HCT116 (cell line): ENCODE results near the gene TGFBR3L. TPM values are rescaled to one million over a fixed set of nuclear protein-coding genes. Genes with fewer than 3 reads are reported as not detected.

Experiments
- ATAC-seq: fragments of 200-7000 bp; cut with Tn5 transposase; 2 replicates; pipeline ENCODE4 v1.9.1; 2020; ENCODE audit warnings: mild to moderate bottlenecking, moderate library complexity
- BruUV-seq: library from RNA; stranded (reverse); fragments of 400-500 nt; replicated peaks from 2 replicates; lab custom pipeline; 2021; lab: Mats Ljungman, UMichigan
- CTCF ChIA-PET: fragments of 300-600 bp; sonication (Branson Sonifier 250); formaldehyde crosslinking; loops from one replicate; lab custom pipeline; 2021; ENCODE audit warnings: antibody characterized with exemption; lab: Charles Lee
- POLR2A ChIA-PET: fragments of 300-600, 350-600 bp; sonication (Branson Sonifier 250); formaldehyde crosslinking; loops from one replicate; lab custom pipeline; 2021; ENCODE audit warnings: antibody characterized with exemption; lab: Charles Lee
- RAD21 ChIA-PET, 2 experiments: fragments of 300-600 bp; sonication (Branson Sonifier 250); formaldehyde crosslinking; loops; one replicate each; lab custom pipeline; 2023; ENCODE audit warnings: low total read pairs in 2 of 2; ENCODE audit not compliant: uncharacterized antibody in 2 of 2, unreplicated experiment in 2 of 2, low non-redundant PET in 1 of 2; lab: Charles Lee
- DNase-seq: peaks from one replicate; pipeline ENCODE4 v3.0.0-alpha.2; 2010; ENCODE audit warnings: low read depth, low spot score
- H2AFZ ChIP-seq: fragments of 200-600 bp; shearing (Covaris generic), sonication (generic); 2 replicates; pipeline ENCODE4 v1.6.1; 2017; ENCODE audit warnings: low read depth, mixed run types, mixed read lengths, antibody characterized with exemption, low read length; ENCODE audit not compliant: poor library complexity, severe bottlenecking
- H3K27ac ChIP-seq: 2 replicates; pipeline ENCODE4 v1.5.1; 2012; ENCODE audit warnings: low read depth, low read length
- H3K27me3 ChIP-seq: fragments of 200-600 bp; sonication (generic); 2 replicates; pipeline ENCODE4 v1.6.1; 2016; ENCODE audit warnings: mixed run types, low read length, mixed read lengths; ENCODE audit not compliant: insufficient read depth
- H3K36me3 ChIP-seq, 2 experiments: fragments of 200-500 bp in 1 of 2; fragments of 200-600 bp in 1 of 2; sonication (Bioruptor generic) in 1 of 2; sonication (generic) in 1 of 2; 2 replicates each; pipeline versions ENCODE4 v1.5.1 to v1.6.1; 2014 to 2016; ENCODE audit warnings: low read length in 2 of 2, inconsistent platforms in 1 of 2, mixed read lengths in 1 of 2, mixed run types in 1 of 2; ENCODE audit not compliant: insufficient read depth in 2 of 2, control insufficient read depth in 1 of 2
- H3K4me1 ChIP-seq, 2 experiments: fragments of 200-600 bp in 1 of 2; sonication (generic) in 1 of 2; 2 replicates each; pipeline versions ENCODE4 v1.5.1 to v1.6.1; 2012 to 2017; ENCODE audit warnings: low read length in 2 of 2, inconsistent platforms in 1 of 2, mild to moderate bottlenecking in 1 of 2, mixed read lengths in 1 of 2, mixed run types in 1 of 2, moderate library complexity in 1 of 2; ENCODE audit not compliant: insufficient read depth in 2 of 2, control insufficient read depth in 1 of 2
- H3K4me2 ChIP-seq: fragments of 200-600 bp; sonication (generic); 2 replicates; pipeline ENCODE4 v1.6.1; 2017; ENCODE audit warnings: mixed run types, low read length, mixed read lengths
- H3K4me3 ChIP-seq, 2 experiments: fragments of 200-600 bp in 1 of 2; sonication (generic) in 1 of 2; replicated peaks in 1 of 2; 2 replicates each; pipeline ENCODE4 v1.5.1; 2011 to 2016; ENCODE audit warnings: low read length in 2 of 2, control low read depth in 1 of 2, low read depth in 1 of 2, mild to moderate bottlenecking in 1 of 2, mixed read lengths in 1 of 2, mixed run types in 1 of 2
- H3K79me2 ChIP-seq: fragments of 200-600 bp; sonication (generic); 2 replicates; pipeline ENCODE4 v1.6.1; 2017; ENCODE audit warnings: mild to moderate bottlenecking, mixed run types, low read length, moderate library complexity, mixed read lengths; ENCODE audit not compliant: insufficient read depth
- H3K9ac ChIP-seq: fragments of 200-600 bp; sonication (generic); 2 replicates; pipeline ENCODE4 v1.6.1; 2016; ENCODE audit warnings: low read length, mixed read lengths
- H3K9me2 ChIP-seq: fragments of 200-600 bp; sonication (generic), shearing (Covaris generic); 2 replicates; pipeline ENCODE4 v1.6.1; 2017; ENCODE audit warnings: mixed run types, mild to moderate bottlenecking, moderate library complexity; ENCODE audit not compliant: insufficient read depth
- H3K9me3 ChIP-seq, 2 experiments: fragments of 200-500 bp in 1 of 2; fragments of 200-600 bp in 1 of 2; sonication (Bioruptor generic) in 1 of 2; sonication (generic) in 1 of 2; 2 replicates each; pipeline ENCODE4 v1.6.1; 2014 to 2017; ENCODE audit warnings: low read length in 2 of 2, mixed read lengths in 2 of 2, inconsistent platforms in 1 of 2, low read depth in 1 of 2, mild to moderate bottlenecking in 1 of 2, mixed run types in 1 of 2, moderate library complexity in 1 of 2; ENCODE audit not compliant: control insufficient read depth in 1 of 2, insufficient read depth in 1 of 2
- H4K20me1 ChIP-seq: fragments of 200-600 bp; sonication (generic), shearing (Covaris generic); 2 replicates; pipeline ENCODE4 v1.6.1; 2017; ENCODE audit warnings: mixed run types, mild to moderate bottlenecking, moderate library complexity; ENCODE audit not compliant: insufficient read depth
- ATF3 ChIP-seq: IDR thresholded peaks from 2 replicates; pipeline ENCODE4 v1.6.1; 2012
- CBX3 ChIP-seq: IDR thresholded peaks from 2 replicates; pipeline ENCODE4 v1.6.1; 2012; ENCODE audit warnings: low read depth
- CEBPB ChIP-seq: IDR thresholded peaks from 2 replicates; pipeline ENCODE4 v1.6.1; 2012; ENCODE audit warnings: low read depth
- EGR1 ChIP-seq: IDR thresholded peaks from 2 replicates; pipeline ENCODE4 v1.6.1; 2012; ENCODE audit warnings: low read depth
- ELF1 ChIP-seq: IDR thresholded peaks from 2 replicates; pipeline ENCODE4 v1.6.1; 2012; ENCODE audit warnings: low read depth, borderline replicate concordance
- EZH2 ChIP-seq: fragments of 200-600 bp; sonication (generic); IDR thresholded peaks from 2 replicates; pipeline ENCODE4 v1.6.1; 2017; ENCODE audit warnings: antibody characterized with exemption, mixed run types
- EZH2phosphoT487 ChIP-seq: fragments of 200-600 bp; IDR thresholded peaks from 2 replicates; pipeline ENCODE4 v1.6.1; 2018; ENCODE audit warnings: antibody characterized with exemption, borderline replicate concordance
- FOSL1 ChIP-seq: IDR thresholded peaks from 2 replicates; pipeline ENCODE4 v1.6.1; 2012; ENCODE audit warnings: low read depth
- JUND ChIP-seq: IDR thresholded peaks from 2 replicates; pipeline ENCODE4 v1.6.1; 2012
- MAX ChIP-seq: IDR thresholded peaks from 2 replicates; pipeline ENCODE4 v1.6.1; 2012
- POLR2A ChIP-seq: IDR thresholded peaks from 2 replicates; pipeline ENCODE4 v1.7.0; 2011; ENCODE audit warnings: borderline replicate concordance; ENCODE audit not compliant: insufficient read depth, insufficient read length; ENCODE audit errors: extremely low read depth
- POLR2AphosphoS5 ChIP-seq: IDR thresholded peaks from 2 replicates; pipeline ENCODE4 v1.6.1; 2011; ENCODE audit warnings: mild to moderate bottlenecking, low read depth, low read length, moderate library complexity
- RAD21 ChIP-seq: IDR thresholded peaks from 2 replicates; pipeline ENCODE4 v1.6.1; 2012; ENCODE audit warnings: low read depth, mild to moderate bottlenecking
- REST ChIP-seq: IDR thresholded peaks from 2 replicates; pipeline ENCODE4 v1.6.1; 2012; ENCODE audit warnings: low read depth
- SIN3A ChIP-seq: IDR thresholded peaks from 2 replicates; pipeline ENCODE4 v1.6.1; 2012; ENCODE audit warnings: low read depth
- SP1 ChIP-seq: IDR thresholded peaks from 2 replicates; pipeline ENCODE4 v1.6.1; 2012; ENCODE audit warnings: low read depth
- SRF ChIP-seq: IDR thresholded peaks from 2 replicates; pipeline ENCODE4 v1.6.1; 2012; ENCODE audit warnings: low read depth
- TCF7L2 ChIP-seq: IDR thresholded peaks from 2 replicates; pipeline ENCODE4 v1.7.0; 2011; ENCODE audit warnings: borderline replicate concordance, inconsistent platforms; ENCODE audit not compliant: insufficient read depth, insufficient read length; ENCODE audit errors: extremely low read depth
- YY1 ChIP-seq: IDR thresholded peaks from 2 replicates; pipeline ENCODE4 v1.6.1; 2011; ENCODE audit warnings: low read length, low read depth, moderate library complexity, mild to moderate bottlenecking; ENCODE audit not compliant: insufficient replicate concordance; ENCODE audit errors: extremely low read depth
- ZBTB33 ChIP-seq: IDR thresholded peaks from 2 replicates; pipeline ENCODE4 v1.6.1; 2011; ENCODE audit warnings: mild to moderate bottlenecking, low read length, moderate library complexity; ENCODE audit not compliant: insufficient replicate concordance; ENCODE audit errors: extremely low read depth
- ZFX ChIP-seq: fragments of 450-650 bp; IDR thresholded peaks from 2 replicates; pipeline ENCODE4 v1.6.1; 2017
- ZNF274 ChIP-seq: fragments of 200-500 bp; sonication (Bioruptor generic); IDR thresholded peaks from 2 replicates; pipeline ENCODE4 v1.6.1; 2014; ENCODE audit warnings: mild to moderate bottlenecking, low read depth, low read length, inconsistent platforms
- intact Hi-C: fragments of 100-400 bp; cut with micrococcal nuclease; formaldehyde crosslinking; loops from 2 replicates; pipeline ENCODE4 v1.10.0; 2022
- total RNA-seq: library from RNA; stranded (reverse); gene quantifications from one replicate; pipeline ENCODE4 v1.2.1, GENCODE V29; 2021; ENCODE audit not compliant: unreplicated experiment

The TGFBR3L gene
- total RNA-seq, 1 experiment from 2014 or later: 30.9 TPM

GRCh38 chr19:7917267-7918061 is 2.8 kb downstream of the TGFBR3L start:
- peak overlapping the region; percentile 89 for H3K27ac ChIP-seq
- TF ChIP-seq REST: no peak
- peak; percentile 94 for TF ChIP-seq ZFX
- TF ChIP-seq ZNF274: no peak
- TF ChIP-seq RAD21: peak; percentile 68
- peak; percentile 86 for TF ChIP-seq MAX
- TF ChIP-seq SP1: no peak
- TF ChIP-seq FOSL1: no peak
- TF ChIP-seq EZH2: no peak
- TF ChIP-seq CBX3: 0 out of 2 replicates have a peak, but pooled peaks have one; percentile 10
- TF ChIP-seq TCF7L2: no peak
- peak; percentile 72; the same call in 1 of the 2 replicates for TF ChIP-seq SIN3A
- peak; percentile 57 for TF ChIP-seq POLR2A
- no peak for TF ChIP-seq CEBPB
- no peak for TF ChIP-seq ZBTB33
- TF ChIP-seq POLR2AphosphoS5: peak; percentile 41
- TF ChIP-seq JUND: no peak
- no peak for TF ChIP-seq ELF1
- TF ChIP-seq EZH2phosphoT487: no peak
- no peak; the same call in 1 of the 2 replicates for TF ChIP-seq EGR1
- no peak for TF ChIP-seq SRF
- TF ChIP-seq ATF3: no peak
- TF ChIP-seq YY1: no peak

More at GRCh38 chr19:7917267-7918061, 2.8 kb downstream of the TGFBR3L start:
- no peaks in the 10 kb centered on the region for H3K27me3 ChIP-seq
- intact Hi-C loops: no loop called here
- peaks cover 10% of the 10 kb centered on the region; the same call in 1 of the 2 replicates for H3K79me2 ChIP-seq
- H3K9ac ChIP-seq: peak overlapping the region; percentile 89
- DNase-seq (no peak), ATAC-seq (peak; percentile 51)
- H4K20me1 ChIP-seq: no peaks in the 10 kb centered on the region
- H2AFZ ChIP-seq: peak overlapping the region; percentile 14
- H3K36me3 ChIP-seq: peaks cover 0 to 7% of the 10 kb centered on the region in 2 experiments; a peak in 3 of 4 replicates
- ChIA-PET POLR2A (interaction anchor here (1.3 to 1.7 kb wide), 2 partner anchors 14 to 26 kb away, joined by 5 to 6 read pairs; partner anchors contain the start of genes MAP2K7 and TIMM44), RAD21 (no interaction called here), CTCF (interaction anchor here (0.8 to 5.2 kb wide), 6 partner anchors 12 to 85 kb away, joined by 3 to 30 read pairs (median 4); partner anchors contain the start of genes MAP2K7 and TIMM44)
- peaks cover 21 to 57% of the 10 kb centered on the region in 2 experiments; a peak in 3 of 4 replicates for H3K4me1 ChIP-seq
- H3K9me3 ChIP-seq: no peaks in the 10 kb centered on the region
- BruUV-seq: no TSS peak
- no peaks in the 10 kb centered on the region for H3K9me2 ChIP-seq
- H3K4me2 ChIP-seq: peak overlapping the region; percentile 91
- H3K4me3 ChIP-seq: peak overlapping the region; percentile 66 to 74
